NT2/D1 (cell line): ENCODE measurements around the gene CGNL1.

Source experiments
- SUZ12 ChIP-seq: IDR thresholded peaks from 2 replicates; pipeline ENCODE4 v1.6.1; 2011; ENCODE audit not compliant: insufficient read length, insufficient read depth; ENCODE audit errors: extremely low read depth
- YY1 ChIP-seq: IDR thresholded peaks from 2 replicates; pipeline ENCODE4 v1.6.1; 2011; ENCODE audit not compliant: insufficient read length, insufficient read depth
- ZNF274 ChIP-seq: IDR thresholded peaks from 2 replicates; pipeline ENCODE4 v1.6.1; 2011; ENCODE audit warnings: mild to moderate bottlenecking, low read depth, low read length

GRCh38 chr15:57568299-57568698 is 192.0 kb downstream of the CGNL1 start:
- TF ChIP-seq SUZ12 (no peak), YY1 (no peak), ZNF274 (no peak)
